RWPE2 (cell line): Measurements from ENCODE around the gene MYH15.

Source experiments
- ATAC-seq: fragments of 200-7000 bp; cut with Tn5 transposase; 3 replicates; pipeline ENCODE4 v1.9.1; 2021; ENCODE audit warnings: low read depth
- DNase-seq: peaks from one replicate; pipeline ENCODE4 v3.0.0-alpha.2; 2020; ENCODE audit warnings: low spot score
- H3K27ac ChIP-seq: fragments of 450-650 bp; 2 replicates; pipeline ENCODE4 v1.5.1; 2017; ENCODE audit warnings: mild to moderate bottlenecking; ENCODE audit not compliant: poor library complexity, severe bottlenecking
- H3K27me3 ChIP-seq: fragments of 250-450 bp; sonication (Bioruptor Pico); 2 replicates; pipeline ENCODE4 v1.5.1; 2021; ENCODE audit warnings: mild to moderate bottlenecking, moderate library complexity; ENCODE audit not compliant: insufficient read depth, poor library complexity, severe bottlenecking
- H3K36me3 ChIP-seq: fragments of 250-450 bp; sonication (Bioruptor Pico); 2 replicates; pipeline ENCODE4 v1.5.1; 2020; ENCODE audit warnings: low read depth, mild to moderate bottlenecking, moderate library complexity
- H3K4me1 ChIP-seq: fragments of 250-450 bp; sonication (Bioruptor Pico); 2 replicates; pipeline ENCODE4 v1.5.1; 2021; ENCODE audit warnings: mild to moderate bottlenecking, moderate library complexity; ENCODE audit not compliant: insufficient read depth, poor library complexity, severe bottlenecking
- H3K4me3 ChIP-seq: fragments of 250-450 bp; sonication (Bioruptor Pico); 2 replicates; pipeline ENCODE4 v1.5.1; 2021; ENCODE audit warnings: mild to moderate bottlenecking, moderate library complexity; ENCODE audit not compliant: severe bottlenecking
- H3K9me3 ChIP-seq: fragments of 250-450 bp; sonication (Bioruptor Pico); 2 replicates; pipeline ENCODE4 v1.5.1; 2021; ENCODE audit warnings: mild to moderate bottlenecking, moderate library complexity; ENCODE audit not compliant: severe bottlenecking
- CTCF ChIP-seq: fragments of 450-650 bp; IDR thresholded peaks from one replicate; pipeline ENCODE4 v1.5.1; 2017; ENCODE audit warnings: mild to moderate bottlenecking, moderate library complexity; ENCODE audit not compliant: poor library complexity, severe bottlenecking

The MYH15 gene

GRCh38 chr3:108441071-108441507 is 69.3 kb downstream of the MYH15 start:
- ATAC-seq (no peak), DNase-seq (no peak)
- no peaks in the 10 kb centered on the region for H3K27me3 ChIP-seq
- H3K27ac ChIP-seq = no peak overlapping the region
- no peak for TF ChIP-seq CTCF
- H3K9me3 ChIP-seq = no peaks in the 10 kb centered on the region
- no peaks in the 10 kb centered on the region for H3K36me3 ChIP-seq
- no peaks in the 10 kb centered on the region for H3K4me1 ChIP-seq
- H3K4me3 ChIP-seq = no peak overlapping the region

GRCh38 chr3:108438542-108438941 is 71.9 kb downstream of the MYH15 start:
- no peaks in the 10 kb centered on the region for H3K36me3 ChIP-seq
- H3K4me3 ChIP-seq = no peak overlapping the region
- no peaks in the 10 kb centered on the region for H3K4me1 ChIP-seq
- DNase-seq (no peak), ATAC-seq (no peak)
- no peaks in the 10 kb centered on the region for H3K9me3 ChIP-seq
- TF ChIP-seq CTCF = no peak
- no peak overlapping the region for H3K27ac ChIP-seq
- no peaks in the 10 kb centered on the region for H3K27me3 ChIP-seq

DNA sequence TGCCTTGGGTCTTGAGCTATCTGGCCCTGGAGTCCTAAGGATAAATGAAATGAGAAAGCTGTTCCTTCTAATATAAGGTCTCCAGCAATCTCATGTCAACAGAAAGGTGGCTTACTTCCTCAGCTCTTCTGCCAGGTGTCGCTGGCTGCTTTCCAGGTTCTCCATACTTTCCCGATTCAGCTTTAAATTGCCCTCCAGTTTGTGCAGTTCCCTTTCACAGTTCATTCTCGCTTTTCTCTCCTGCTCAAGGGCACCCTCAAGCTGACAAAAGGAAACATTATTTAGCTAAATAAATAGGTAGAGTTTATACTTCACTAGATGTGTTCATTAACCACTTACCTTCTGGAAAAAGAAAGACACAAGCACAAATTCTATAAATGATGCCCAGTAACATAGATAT is 73.0 kb downstream of the MYH15 start:
- H3K4me1 ChIP-seq = no peaks in the 10 kb centered on the region
- no peak overlapping the region for H3K4me3 ChIP-seq
- no peaks in the 10 kb centered on the region for H3K9me3 ChIP-seq
- no peaks in the 10 kb centered on the region for H3K27me3 ChIP-seq
- H3K36me3 ChIP-seq = no peaks in the 10 kb centered on the region
- no peak overlapping the region for H3K27ac ChIP-seq
- peak; percentile 21 for TF ChIP-seq CTCF
- no peak for DNase-seq
- ATAC-seq = no peak

- Histone ChIP-seq H3K27me3 (no peaks in the 10 kb centered on the region), H3K9me3 (no peaks in the 10 kb centered on the region), H3K36me3 (no peaks in the 10 kb centered on the region), H3K4me1 (no peaks in the 10 kb centered on the region), H3K27ac (no peak overlapping the region), H3K4me3 (no peak overlapping the region)
- DNase-seq (no peak), ATAC-seq (no peak)
- TF ChIP-seq CTCF = no peak
These were observed 76.5 kb downstream of the MYH15 start for GRCh38 chr3:108433928-108434327.

GRCh38 chr3:108432431-108432830 is 78.0 kb downstream of the MYH15 start:
- Histone ChIP-seq H3K9me3 (no peaks in the 10 kb centered on the region), H3K4me3 (no peak overlapping the region), H3K36me3 (no peaks in the 10 kb centered on the region), H3K4me1 (no peaks in the 10 kb centered on the region), H3K27me3 (no peaks in the 10 kb centered on the region), H3K27ac (no peak overlapping the region)
- TF ChIP-seq CTCF = no peak
- ATAC-seq (no peak), DNase-seq (no peak)
